ENCODE results near the gene CKMT2.

The CKMT2 gene

DNA sequence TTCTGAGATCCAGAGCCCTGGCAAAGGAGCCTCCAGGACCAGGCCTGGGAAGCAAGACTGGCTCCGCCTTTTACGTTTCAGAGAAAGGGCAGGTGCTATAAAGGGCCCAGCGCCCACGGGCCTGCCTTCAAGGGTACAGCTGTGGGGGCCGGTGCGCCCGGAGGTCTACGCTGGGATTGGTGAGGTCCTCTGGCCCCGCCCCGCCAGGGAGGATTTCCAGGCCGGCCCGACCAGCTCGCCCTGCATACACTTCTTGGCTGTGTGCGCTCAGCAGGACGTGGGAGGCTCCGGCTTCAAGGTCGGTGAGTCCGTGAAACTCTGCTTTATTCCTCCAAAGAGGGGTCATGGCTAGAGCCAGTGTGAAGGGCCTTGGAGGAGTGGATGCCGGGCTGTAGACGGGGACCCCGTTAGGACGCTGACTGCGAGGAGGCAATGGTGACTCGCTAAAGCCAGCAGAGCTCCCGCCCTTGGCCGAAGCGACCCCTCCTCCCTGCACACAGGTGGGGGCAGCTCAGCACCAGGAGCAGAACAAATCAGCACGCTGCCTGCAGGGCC is at the start of gene CKMT2:
Gene CKMT2, plus strand, starts transcription at position 243 of the 555 bp plus-strand sequence. CDS start 17,811 bp downstream, outside the sequence.
- no peak for DNase-seq (ENCODE audit: low spot score)

DNA sequence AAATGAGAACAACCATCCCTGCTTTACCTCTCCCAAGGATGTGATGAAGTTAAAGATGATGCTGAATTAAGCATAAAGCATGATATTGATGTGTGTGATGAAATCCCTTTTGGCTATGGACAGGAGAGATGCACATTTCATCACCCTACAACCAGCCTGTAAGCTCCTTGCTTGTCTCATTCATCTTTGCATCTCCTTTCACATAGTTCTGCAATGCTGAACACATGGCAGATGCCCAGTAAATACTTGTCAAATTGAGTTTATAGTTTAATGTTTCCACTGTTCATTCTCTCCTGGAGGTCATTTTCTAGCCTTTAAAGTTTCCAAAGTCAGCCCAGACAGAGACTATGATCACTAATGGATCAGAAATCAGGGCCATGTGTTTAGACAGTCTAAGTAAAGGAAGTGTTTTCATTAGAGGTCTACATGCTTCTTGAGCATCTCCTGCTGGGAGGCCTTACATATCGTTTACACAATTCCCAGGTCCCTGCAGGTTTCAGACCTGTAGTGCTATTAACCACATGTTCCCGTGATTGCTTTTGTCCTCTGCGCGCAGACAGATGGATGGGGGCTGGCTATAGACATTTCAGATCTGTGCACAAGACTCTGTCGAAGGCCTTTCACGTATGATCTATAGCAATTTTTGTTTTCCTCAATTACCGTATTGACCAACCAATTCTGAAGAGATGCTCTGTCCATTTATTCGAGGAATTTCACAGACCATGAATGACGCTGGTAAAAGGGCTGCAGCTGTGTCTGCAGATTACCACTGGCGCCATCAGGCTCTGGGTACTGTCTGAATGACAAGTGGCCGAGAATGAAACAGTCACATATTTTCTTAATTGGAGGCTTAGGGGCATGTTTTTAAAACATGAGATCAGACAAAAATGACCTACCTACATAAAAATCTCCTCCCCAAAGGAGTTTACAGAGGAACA is 49.0 kb upstream of the CKMT2 start:
- no peak for DNase-seq (ENCODE audit: low spot score)

DNA sequence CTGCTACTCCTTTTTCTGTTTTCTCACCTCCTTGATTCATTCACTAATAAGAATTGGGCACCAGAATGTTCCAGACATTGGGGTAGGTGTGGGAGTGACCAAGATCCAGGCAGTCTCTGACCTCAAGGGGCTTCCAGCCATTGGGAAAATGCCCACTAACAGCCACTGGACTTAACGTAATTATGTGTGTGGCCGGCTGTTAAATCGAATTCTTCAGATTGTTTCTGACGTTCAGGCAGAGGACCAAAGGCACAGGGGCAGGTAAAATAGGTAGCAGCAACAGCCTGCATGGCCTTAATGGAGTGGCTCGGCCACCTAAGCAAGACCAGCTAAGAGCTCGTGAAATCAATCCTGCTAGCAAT is 48.4 kb upstream of the CKMT2 start:
- DNase-seq (ENCODE audit: low spot score): no peak

DNA sequence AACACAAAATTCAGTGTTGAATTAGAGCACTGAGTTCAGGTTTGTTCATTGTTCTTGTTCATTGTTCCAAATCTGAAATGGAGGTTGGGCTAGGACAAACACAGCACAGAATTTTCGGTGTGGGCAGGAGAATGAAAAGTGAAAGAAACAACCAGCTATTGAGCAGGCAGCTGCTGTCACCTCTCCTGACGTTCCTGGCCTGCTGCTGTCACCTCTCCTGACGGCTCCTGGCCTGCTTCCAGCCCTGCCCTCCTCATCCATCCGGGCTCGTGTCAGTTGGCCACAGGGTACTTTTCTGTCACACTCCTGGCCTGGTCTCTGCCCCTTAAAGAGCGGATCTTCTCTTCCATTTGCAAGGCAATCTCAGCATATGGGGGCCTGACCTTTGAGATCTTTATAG is 45.2 kb upstream of the CKMT2 start:
- DNase-seq (ENCODE audit: low spot score): no peak

DNA sequence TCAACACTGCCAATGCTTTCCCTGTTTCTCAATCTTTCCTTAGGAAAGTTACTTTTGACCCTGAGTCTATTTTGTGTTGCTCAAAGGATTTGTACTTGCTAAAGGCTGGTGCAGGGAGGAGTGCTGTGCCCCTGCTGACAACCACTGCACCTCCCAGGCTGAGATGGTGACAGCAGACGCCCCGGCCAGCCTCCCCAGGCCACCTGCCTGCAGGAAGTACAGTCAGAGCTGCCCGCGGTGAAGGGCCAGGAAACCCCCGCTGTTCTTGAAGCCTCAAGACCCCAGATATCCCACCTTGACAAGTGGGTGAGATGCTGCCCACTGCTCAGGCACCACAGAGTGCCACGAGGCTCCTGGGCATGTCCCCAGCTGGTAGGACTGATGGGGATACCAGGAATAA is 44.2 kb upstream of the CKMT2 start:
- no peak for DNase-seq (ENCODE audit: low spot score)

DNA sequence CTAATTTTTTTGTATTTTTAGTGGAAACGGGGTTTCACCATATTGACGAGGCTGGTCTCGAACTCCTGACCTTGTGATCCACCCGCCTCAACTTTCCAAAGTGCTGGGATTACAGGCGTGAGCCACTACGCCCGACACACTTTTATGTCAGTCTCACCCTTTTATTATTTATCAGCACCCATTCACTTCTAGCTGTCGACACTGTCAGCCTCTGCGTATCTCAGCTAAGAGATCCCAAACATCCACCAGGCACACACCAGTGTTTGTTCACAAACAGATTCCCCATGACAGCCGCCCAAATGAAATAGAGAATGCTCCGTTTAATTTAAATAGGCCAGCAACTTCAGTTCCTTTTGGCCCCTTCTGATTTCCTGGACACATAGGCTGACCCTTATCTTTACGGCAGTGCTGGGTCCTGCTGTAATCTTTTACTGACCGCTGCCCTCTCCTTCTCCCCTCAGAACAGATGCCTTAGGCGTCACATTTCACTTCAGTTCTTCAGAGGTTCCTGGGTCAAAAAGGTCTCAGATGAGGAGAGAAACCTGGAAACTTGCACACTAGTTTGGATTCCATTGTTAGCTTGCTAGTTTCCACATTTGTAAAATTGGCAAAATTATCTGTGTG is 43.1 kb upstream of the CKMT2 start:
- DNase-seq (ENCODE audit: low spot score): no peak

DNA sequence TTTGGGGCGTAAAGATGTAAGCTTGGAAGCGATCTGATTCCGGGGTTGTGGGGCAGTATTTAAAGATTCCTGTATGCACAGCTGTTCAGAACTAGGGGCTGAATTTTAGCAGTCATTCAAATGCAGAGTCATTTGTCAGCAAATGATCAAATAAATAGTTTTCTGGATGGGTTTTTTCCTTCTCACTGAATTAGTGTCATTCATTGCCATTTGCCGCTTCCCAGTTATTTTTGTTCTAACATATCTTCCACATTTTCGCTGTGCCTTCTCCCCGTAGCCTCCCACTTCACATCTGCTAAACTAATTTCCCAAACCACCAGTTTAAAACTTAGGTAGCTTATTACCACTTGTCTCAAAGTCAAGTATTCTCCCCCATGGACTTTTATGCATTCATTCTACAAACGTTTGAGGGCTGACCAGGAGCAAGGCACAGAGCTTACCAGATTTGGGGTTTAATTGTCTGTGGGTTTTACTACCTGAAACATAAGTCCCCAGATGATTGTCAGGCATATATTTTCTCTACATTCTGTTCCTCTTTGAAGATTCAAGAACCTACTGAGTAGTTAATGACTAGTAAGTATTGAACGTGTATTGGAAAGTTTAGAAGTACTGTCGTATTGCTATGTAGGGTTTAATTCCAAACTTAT is 41.3 kb upstream of the CKMT2 start:
- DNase-seq (ENCODE audit: low spot score): no peak

DNA sequence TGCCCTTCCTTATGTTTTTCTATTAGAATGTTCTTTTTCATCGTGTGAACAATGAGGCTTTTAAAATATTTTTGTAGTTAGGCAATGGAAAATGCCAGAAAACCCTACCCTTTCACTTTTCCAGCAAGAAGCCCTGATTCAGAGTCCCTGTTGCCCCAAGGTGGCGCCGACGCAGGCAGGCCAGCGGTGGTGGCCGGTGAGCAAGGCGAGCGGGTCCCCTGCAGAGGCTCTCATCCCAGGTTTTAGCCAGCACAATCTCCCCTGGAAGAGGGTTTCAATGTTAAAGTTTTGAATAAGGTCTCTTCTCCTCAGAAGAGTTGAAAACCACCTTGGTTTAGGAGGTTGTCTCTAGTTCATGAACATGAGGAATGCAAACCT is 40.8 kb upstream of the CKMT2 start:
- no peak for DNase-seq (ENCODE audit: low spot score)

DNA sequence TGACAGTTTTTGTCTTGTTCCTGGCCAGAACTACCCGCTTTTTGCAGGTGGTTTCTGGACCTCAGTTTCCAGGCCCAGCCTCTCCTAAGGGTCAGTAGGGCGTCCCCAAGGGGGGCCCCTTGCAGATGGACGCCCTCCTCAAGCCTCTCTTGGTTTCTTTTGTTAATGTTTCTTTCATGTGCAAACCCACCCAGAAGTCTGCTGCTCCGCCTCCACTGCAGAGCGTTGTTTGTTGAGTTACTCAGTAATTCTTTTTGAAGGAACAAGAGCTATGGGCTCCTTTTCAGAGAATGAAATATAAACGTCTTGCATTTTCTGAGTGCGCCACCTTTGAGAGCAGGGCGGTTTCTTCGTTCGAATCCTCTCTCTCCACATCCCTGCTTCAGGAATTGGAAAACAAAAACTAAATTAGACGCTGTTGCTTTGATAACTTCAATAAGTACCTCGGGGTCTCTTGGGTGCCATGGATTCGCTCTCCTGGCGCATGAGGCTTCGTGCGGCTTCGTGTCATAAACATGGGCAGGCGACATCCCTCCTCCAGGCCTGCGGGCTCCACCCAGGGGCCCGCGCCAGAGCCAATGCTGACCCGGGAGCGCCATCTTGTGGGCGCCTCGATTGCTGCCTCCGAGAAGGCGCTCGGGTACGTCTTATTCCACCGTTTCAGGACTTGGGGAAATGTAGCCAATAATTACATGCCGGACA is 38.3 kb upstream of the CKMT2 start:
- DNase-seq (ENCODE audit: low spot score): peak; percentile 90

DNA sequence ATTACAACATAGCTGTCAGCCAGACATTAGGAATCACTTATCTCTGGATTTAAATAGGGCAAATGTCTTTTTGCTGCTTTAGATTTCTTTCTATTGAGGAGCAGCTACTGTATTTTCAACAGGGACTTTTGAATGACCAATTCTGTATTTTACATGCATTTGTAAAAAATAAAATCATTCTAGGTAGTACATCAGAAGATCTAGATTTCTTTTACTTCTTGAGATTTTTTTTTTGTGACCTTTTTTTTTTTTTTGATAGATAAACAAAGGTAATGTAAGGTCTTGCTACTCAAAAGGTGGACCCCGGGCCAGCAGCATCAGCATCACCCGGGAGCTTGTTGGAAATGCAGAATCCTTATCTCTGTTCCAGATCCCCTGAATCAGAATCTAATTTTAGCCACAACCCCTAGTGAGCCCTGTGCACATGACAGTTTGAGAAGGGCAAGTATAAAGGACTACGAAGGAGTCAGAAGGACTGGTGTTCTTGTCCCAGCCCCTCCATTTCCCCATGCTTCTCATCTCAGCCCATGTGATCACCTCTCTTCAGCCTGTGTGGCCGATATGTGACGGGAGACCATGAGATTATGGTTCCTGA is 37.7 kb upstream of the CKMT2 start:
- DNase-seq (ENCODE audit: low spot score): no peak

DNA sequence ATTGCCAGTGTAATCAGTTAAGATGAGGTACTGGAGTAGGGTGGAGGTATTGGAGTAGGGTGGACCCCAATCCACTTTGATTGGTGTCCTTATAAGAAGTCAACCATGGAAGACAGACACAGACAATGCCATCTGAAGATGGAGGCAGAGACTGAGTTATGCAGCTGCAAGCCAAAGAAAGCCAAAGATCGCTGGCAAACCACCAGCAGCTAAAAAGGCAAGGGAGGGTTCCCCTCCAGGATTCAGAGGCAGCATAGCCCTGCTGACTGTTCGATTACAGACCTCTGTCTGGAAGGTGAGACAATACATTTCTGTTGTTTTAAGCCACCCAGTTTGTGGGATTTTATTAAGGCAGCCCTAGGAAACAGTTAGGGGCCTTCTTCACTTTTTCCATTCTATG is 30.5 kb upstream of the CKMT2 start:
- DNase-seq (ENCODE audit: low spot score): no peak

DNA sequence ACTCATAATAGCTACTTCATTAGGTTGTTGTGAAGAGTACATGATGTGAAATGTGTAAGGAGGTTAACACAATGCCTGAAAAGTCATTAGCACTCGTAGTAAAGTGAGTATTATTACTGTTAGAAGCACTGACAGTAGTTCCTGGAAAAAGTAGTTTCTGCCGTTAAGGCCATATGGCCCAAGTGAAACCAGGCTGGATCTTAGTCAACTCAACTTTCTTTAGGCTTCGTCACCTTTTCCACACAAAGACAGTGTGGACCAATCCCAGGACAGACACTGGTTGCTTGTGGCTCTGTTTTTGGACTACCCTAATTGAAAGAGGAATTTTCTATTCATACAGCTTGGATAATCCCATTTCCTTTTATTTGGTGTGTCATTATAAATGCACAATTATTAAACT is 29.4 kb upstream of the CKMT2 start:
- no peak for DNase-seq (ENCODE audit: low spot score)

DNA sequence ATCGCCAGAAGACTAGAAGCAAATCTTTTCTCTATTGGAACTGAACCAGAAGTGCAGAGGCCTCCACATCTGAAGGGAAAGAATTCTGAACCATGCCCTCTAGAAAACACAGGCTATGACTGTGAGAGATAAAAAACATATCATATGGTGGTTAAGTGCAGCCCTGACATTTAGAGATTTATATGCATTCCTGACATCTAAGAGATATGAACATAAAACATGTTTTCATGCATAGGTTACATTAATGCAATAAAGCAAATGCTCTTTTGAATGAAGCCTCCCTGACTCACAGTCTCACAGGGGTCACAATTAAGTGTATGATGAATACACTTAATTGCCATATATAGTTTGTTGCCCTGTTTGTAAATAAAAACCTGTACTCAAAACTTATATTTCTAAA is 28.9 kb upstream of the CKMT2 start:
- DNase-seq (ENCODE audit: low spot score): no peak

DNA sequence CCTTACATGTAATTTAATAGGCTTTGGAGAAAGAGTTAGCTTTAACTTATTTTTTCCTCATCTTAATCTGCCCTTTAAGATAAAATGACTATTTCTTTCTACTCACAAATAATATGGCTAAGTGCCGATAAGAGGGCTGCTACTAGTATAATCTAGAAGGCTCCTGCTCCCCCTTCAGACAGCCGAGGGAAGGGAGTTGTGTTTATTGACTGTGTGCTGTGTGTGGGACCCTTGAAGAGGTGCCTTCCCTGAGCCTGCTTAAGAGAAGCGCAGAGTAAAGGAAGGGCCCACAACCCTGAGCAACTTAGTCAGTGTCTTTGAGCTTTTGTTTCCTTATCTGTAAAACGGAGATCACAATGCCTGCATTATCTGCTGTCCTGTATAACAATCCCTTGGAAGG is 28.1 kb upstream of the CKMT2 start:
- DNase-seq (ENCODE audit: low spot score): no peak

DNA sequence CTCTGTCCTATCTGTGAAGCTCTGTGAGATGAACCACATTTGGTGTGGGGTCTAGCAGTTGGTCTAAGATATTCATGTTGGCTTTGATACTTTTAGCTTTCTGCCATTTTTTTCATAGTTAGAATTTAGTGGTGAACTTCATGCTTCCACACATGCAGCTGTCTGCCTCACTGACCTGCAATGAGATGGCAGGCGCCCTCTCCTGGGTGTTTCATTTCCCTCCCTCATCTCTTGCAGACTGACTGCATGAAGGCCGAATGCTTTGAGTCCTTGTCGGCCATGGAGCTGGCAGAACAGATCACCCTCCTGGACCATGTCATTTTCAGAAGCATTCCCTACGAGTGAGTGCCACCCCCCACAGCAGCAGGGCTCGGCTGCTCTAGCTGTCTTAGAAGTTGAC is 26.1 kb upstream of the CKMT2 start:
- DNase-seq (ENCODE audit: low spot score): no peak

DNA sequence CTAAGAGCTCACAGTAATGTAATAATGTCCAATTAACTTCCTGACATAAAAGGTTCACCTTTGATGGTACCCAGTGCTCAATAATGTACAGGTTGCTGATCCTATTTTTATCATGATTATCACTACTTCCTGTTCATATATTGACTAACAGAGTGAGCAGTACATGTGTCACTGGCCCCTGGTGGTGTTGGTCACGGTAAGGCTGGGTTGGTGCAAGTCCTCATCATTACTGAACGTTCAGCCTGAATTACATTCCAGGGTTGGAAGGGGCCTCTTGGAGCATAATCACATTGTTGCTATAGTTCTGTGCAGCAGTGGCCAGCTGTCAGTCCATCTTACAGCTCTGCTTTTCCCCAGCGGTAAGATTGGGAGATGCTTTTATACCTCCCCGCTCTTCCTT is 24.2 kb upstream of the CKMT2 start:
- DNase-seq (ENCODE audit: low spot score): no peak

DNA sequence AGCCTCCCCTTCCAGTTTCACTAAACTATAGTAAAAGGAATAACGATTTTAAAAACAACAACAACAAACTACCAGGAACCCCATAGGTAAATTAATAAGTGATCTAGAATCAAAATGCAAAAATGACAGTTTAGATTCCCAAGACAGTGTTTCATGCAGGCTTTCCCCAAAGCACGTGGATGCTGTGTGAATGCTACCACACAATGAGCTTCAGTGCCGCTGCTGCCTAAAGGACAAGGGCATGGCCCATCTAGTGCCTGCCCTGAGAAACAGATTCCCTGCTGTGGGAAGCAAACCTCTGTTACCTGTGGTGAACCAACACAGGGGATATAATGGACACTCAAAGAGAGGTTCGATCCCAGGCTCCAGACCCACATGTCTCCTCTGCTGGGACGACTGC is 23.7 kb upstream of the CKMT2 start:
- DNase-seq (ENCODE audit: low spot score): no peak

DNA sequence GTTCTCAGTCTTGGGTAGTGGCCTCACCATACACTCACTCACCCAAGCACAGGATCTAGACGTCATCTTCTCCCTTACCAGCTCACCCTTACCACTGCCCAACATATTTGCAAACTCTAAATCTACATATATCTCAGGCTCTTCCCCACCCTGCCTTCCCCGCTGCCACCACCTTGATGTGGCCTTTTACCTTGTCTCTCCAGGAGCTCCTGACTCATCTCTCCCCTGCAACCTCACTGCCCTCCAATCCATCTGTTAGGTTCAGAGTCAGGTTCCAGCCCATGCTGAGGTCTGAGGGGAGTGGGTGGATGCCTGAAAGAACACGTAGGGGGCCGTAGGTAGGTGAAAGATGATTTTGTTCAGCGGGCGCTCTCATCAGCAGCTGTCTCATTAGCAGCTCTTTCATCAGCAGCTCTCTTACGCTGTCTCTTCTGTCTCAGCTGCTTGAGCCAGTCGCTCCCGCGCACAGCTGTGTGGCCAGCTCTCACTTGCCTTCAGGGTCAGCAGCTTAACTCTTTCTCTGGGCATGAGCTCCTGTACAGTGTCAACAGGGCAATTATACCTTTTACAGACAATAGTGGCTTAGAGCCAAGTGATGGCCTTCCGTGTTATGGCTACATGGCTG is 23.1 kb upstream of the CKMT2 start:
- no peak for DNase-seq (ENCODE audit: low spot score)

DNA sequence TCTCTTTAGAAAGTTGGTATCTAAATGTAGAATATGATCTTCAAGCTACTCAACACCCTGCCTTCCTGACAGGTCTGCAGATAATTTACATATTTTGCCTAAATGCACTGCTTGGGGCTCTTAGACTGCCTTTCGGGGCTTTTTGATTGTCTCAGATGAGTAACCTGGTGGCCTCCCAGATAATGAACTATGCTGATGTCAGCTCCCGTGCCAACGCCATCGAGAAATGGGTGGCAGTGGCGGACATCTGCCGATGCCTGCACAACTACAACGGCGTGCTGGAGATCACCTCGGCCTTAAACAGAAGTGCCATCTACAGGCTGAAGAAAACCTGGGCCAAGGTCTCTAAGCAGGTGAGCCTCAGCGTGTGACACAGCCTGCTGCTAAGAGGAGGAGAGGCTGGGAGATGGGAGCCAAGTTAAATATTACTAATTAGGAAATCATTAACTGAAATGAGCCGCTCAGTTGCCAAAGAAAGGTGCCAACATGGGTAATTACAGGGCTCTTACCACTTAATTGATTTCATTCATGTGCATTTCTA is 20.8 kb upstream of the CKMT2 start:
- DNase-seq (ENCODE audit: low spot score): no peak

DNA sequence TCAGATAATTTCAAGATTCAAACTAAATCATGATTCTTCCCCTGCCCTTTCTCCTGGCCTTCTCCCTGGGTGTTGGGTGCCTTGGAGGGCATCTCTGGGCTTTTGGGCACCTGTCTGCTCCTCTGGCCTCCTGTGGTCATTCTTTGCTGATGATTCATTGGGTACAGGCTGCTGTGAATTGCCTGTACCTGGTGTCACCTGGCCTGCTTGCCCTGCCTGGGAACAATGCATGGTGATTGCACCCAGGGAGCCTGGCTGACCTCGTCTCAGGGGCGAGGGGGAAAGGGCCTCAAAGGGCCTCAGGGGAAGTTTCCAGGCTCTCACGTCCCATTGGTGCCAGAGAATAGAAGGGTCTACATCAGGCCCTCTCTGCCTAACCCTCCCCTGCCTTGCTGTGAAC is 20.1 kb upstream of the CKMT2 start:
- DNase-seq (ENCODE audit: low spot score): no peak

DNA sequence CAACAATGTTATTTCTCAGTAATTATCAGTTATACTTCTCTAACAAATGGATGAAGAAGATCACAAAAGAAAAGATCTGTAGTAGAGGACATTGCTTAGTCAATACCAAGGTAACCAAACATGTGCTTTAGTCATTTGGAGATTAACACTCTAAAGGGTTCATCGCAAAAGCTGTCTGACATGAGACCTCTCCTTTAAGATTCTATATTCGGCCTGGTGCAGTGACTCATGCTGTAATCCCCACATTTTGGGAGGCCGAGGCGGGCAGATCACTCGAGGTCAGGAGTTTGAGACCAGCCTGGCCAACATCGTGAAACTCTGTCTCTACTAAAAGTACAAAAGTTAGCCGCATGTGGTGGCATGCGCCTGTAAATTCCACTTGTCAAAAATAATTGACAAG is 18.3 kb upstream of the CKMT2 start:
- DNase-seq (ENCODE audit: low spot score): no peak

All from HuH-7.5 (cell line).